Common myeloid progenitor, CD34-positive (primary cell): ENCODE results near the gene ADRM1. TPM values are rescaled to one million over a fixed set of nuclear protein-coding genes. Genes with fewer than 3 reads are reported as not detected.

Experiments used
- CTCF ChIA-PET: fragments of 350-600 bp; sonication (Branson Sonifier 250); formaldehyde crosslinking; loops from one replicate; lab custom pipeline; 2021; ENCODE audit warnings: antibody characterized with exemption; lab: Charles Lee
- POLR2A ChIA-PET: fragments of 350-600 bp; sonication (Branson Sonifier 250); formaldehyde crosslinking; loops from one replicate; lab custom pipeline; 2021; ENCODE audit warnings: antibody characterized with exemption; lab: Charles Lee
- DNase-seq, 3 donors: peaks; one replicate each; pipeline versions ENCODE4 v3.0.0 to v3.0.0-alpha.2; 2013
- H3K27ac ChIP-seq, 2 experiments: 1 replicate in 1 of 2; 2 replicates in 1 of 2; pipeline ENCODE4 v1.7.0; 2013; ENCODE audit warnings: inconsistent platforms in 2 of 2, low read length in 2 of 2, mild to moderate bottlenecking in 2 of 2, low read depth in 1 of 2, moderate library complexity in 1 of 2; ENCODE audit not compliant: severe bottlenecking in 2 of 2, insufficient read depth in 1 of 2, poor library complexity in 1 of 2
- H3K27me3 ChIP-seq, 5 experiments: replicated peaks in 2 of 5; 1 replicate in 3 of 5; 2 replicates in 2 of 5; pipeline versions ENCODE4 v1.6.1 to v1.7.0; 2013; ENCODE audit warnings: low read length in 4 of 5, mild to moderate bottlenecking in 2 of 5, moderate library complexity in 2 of 5, inconsistent platforms in 1 of 5; ENCODE audit not compliant: insufficient read depth in 5 of 5, control insufficient read depth in 4 of 5
- H3K36me3 ChIP-seq, 4 experiments: 1 replicate in 2 of 4; 2 replicates in 2 of 4; pipeline versions ENCODE4 v1.6.1 to v1.7.0; 2013; ENCODE audit warnings: low read length in 3 of 4, control low read depth in 1 of 4, mild to moderate bottlenecking in 1 of 4; ENCODE audit not compliant: control insufficient read depth in 4 of 4, insufficient read depth in 4 of 4
- H3K4me1 ChIP-seq, 4 experiments: 1 replicate in 3 of 4; 2 replicates in 1 of 4; pipeline versions ENCODE4 v1.6.1 to v1.7.1; 2013; ENCODE audit warnings: low read length in 3 of 4, mild to moderate bottlenecking in 3 of 4, control low read depth in 1 of 4, inconsistent platforms in 1 of 4, moderate library complexity in 1 of 4; ENCODE audit not compliant: control insufficient read depth in 4 of 4, insufficient read depth in 4 of 4; ENCODE audit errors: control extremely low read depth in 1 of 4
- H3K4me3 ChIP-seq, 7 experiments: 1 replicate in 4 of 7; 2 replicates in 3 of 7; pipeline versions ENCODE4 v1.5.1 to v1.7.0; 2013; ENCODE audit warnings: mild to moderate bottlenecking in 7 of 7, low read length in 6 of 7, moderate library complexity in 6 of 7, inconsistent platforms in 2 of 7, low read depth in 2 of 7, control low read depth in 1 of 7; ENCODE audit not compliant: insufficient read depth in 4 of 7, control insufficient read depth in 1 of 7; ENCODE audit errors: extremely low read depth in 1 of 7
- H3K9me3 ChIP-seq, 5 experiments: 1 replicate in 4 of 5; 2 replicates in 1 of 5; pipeline versions ENCODE4 v1.6.1 to v1.7.1; 2013; ENCODE audit warnings: low read length in 4 of 5, mild to moderate bottlenecking in 2 of 5, inconsistent platforms in 1 of 5, low read depth in 1 of 5, moderate library complexity in 1 of 5; ENCODE audit not compliant: control insufficient read depth in 4 of 5, insufficient read depth in 2 of 5; ENCODE audit errors: control extremely low read depth in 1 of 5
- WGBS: methylation state at CpG from one replicate; pipeline ENCODE4 v1.1.5; 2013; ENCODE audit not compliant: insufficient coverage; 5-methylcytosine and 5-hydroxymethylcytosine counted together
- polyA plus RNA-seq: library from polyadenylated mRNA; unstranded; fragments of 120-200 nt; gene quantifications from one replicate; pipeline ENCODE4 v1.2.1, GENCODE V29; 2013

ADRM1 gene
- 37.4 TPM for polyA plus RNA-seq

- Histone ChIP-seq H3K4me1 (peaks cover 5 to 25% (median 22%) of the 10 kb centered on the region in 4 experiments), H3K36me3 (peaks cover 0 to 36% (median 34%) of the 10 kb centered on the region in 4 experiments), H3K4me3 (peak within 1 kb of the TSS; percentile 62 to 92 (median 78)), H3K27me3 (no peaks in the 10 kb centered on the region), H3K9me3 (no peaks in the 10 kb centered on the region), H3K27ac (peak within 1 kb of the TSS; percentile 74 to 86)
- CTCF ChIA-PET, result interaction anchor here (0.8 to 2.7 kb wide), 5 partner anchors 27 to 84 kb away, joined by 3 to 11 read pairs (median 5); partner anchors contain the start of gene RPS21
- DNase-seq, result peak; percentile 96 to 99 (median 98)
- POLR2A ChIA-PET, result no interaction called here
- WGBS, result under 1% methylated on average over 75 of the region's 81 CpGs
Measured at GRCh38 chr20:62302341-62303061, at the start of gene ADRM1. TSS of gene ADRM1 (plus strand) at chr20:62302997. CDS start at chr20:62303569, 572 bp downstream.

GRCh38 chr20:62253398-62253797 lies 49.4 kb upstream of the ADRM1 start:
- peaks cover 0 to 18% (median 9%) of the 10 kb centered on the region in 4 experiments for H3K4me1 ChIP-seq
- ChIA-PET CTCF (no interaction called here), POLR2A (no interaction called here)
- no peak overlapping the region for H3K27ac ChIP-seq
- H3K27me3 ChIP-seq, result no peaks in the 10 kb centered on the region
- H3K4me3 ChIP-seq, result no peak overlapping the region
- no peaks in the 10 kb centered on the region for H3K9me3 ChIP-seq
- H3K36me3 ChIP-seq, result peaks cover 0 to 26% (median 14%) of the 10 kb centered on the region in 4 experiments
- no peak for DNase-seq
- WGBS, result 100% methylated on average over 4 of the region's 6 CpGs

- 95% methylated on average over 23 of the region's 24 CpGs for WGBS
- POLR2A ChIA-PET, result no interaction called here
- no peaks in the 10 kb centered on the region for H3K9me3 ChIP-seq
- no peak overlapping the region for H3K4me3 ChIP-seq
- CTCF ChIA-PET, result no interaction called here
- H3K27ac ChIP-seq, result no peak overlapping the region
- no peaks in the 10 kb centered on the region for H3K27me3 ChIP-seq
- H3K36me3 ChIP-seq, result peaks cover 1 to 33% (median 18%) of the 10 kb centered on the region in 4 experiments
- H3K4me1 ChIP-seq, result peaks cover 0 to 11% (median 6%) of the 10 kb centered on the region in 4 experiments
- no peak for DNase-seq
Measured at GRCh38 chr20:62254021-62254724, 48.6 kb upstream of the ADRM1 start.

GRCh38 chr20:62255976-62256375 lies 46.8 kb upstream of the ADRM1 start:
- H3K36me3 ChIP-seq, result peaks cover 2 to 48% (median 28%) of the 10 kb centered on the region in 4 experiments
- POLR2A ChIA-PET, result no interaction called here
- WGBS, result 98% methylated on average over 10 of the region's 10 CpGs

GRCh38 chr20:62258499-62259293 lies 44.1 kb upstream of the ADRM1 start:
- H3K27ac ChIP-seq, result no peak overlapping the region
- CTCF ChIA-PET, result interaction anchor here (1.5 to 2.3 kb wide), 2 partner anchors 15 to 233 kb away, joined by 5 read pairs; no protein-coding TSS in a partner anchor
- no peaks in the 10 kb centered on the region for H3K27me3 ChIP-seq
- WGBS, result 96% methylated on average over 15 of the region's 20 CpGs
- H3K4me3 ChIP-seq, result no peak overlapping the region
- no peaks in the 10 kb centered on the region for H3K4me1 ChIP-seq
- no peaks in the 10 kb centered on the region for H3K9me3 ChIP-seq
- POLR2A ChIA-PET, result no interaction called here
- no peak for DNase-seq
- H3K36me3 ChIP-seq, result peaks cover 6 to 66% (median 46%) of the 10 kb centered on the region in 4 experiments

More at GRCh38 chr20:62255976-62256375, 46.8 kb upstream of the ADRM1 start:
- Histone ChIP-seq H3K27ac (no peak overlapping the region), H3K9me3 (no peaks in the 10 kb centered on the region), H3K4me3 (no peak overlapping the region), H3K4me1 (peaks cover 0 to 10% (median 4%) of the 10 kb centered on the region in 4 experiments), H3K27me3 (no peaks in the 10 kb centered on the region)
- CTCF ChIA-PET, result no interaction called here
- no peak for DNase-seq

- peaks cover 8 to 69% (median 49%) of the 10 kb centered on the region in 4 experiments for H3K36me3 ChIP-seq
- WGBS, result 94% methylated on average over 8 of the region's 8 CpGs
- no peaks in the 10 kb centered on the region for H3K4me1 ChIP-seq
- CTCF ChIA-PET, result interaction anchor here (1.5 to 2.3 kb wide), 2 partner anchors 16 to 234 kb away, joined by 5 read pairs; no protein-coding TSS in a partner anchor
- no peak overlapping the region for H3K27ac ChIP-seq
- POLR2A ChIA-PET, result no interaction called here
- no peaks in the 10 kb centered on the region for H3K27me3 ChIP-seq
- peaks cover 0 to 3% (median 0%) of the 10 kb centered on the region in 5 experiments for H3K9me3 ChIP-seq
- DNase-seq, result no peak
- no peak overlapping the region for H3K4me3 ChIP-seq
Measured at GRCh38 chr20:62259294-62259565, 43.6 kb upstream of the ADRM1 start.
